Hepatocyte (in vitro differentiated cells): ENCODE results near the gene PEAR1.

ENCODE experiments used
- EZH2 ChIP-seq: fragments of 200-600 bp; sonication (generic); IDR thresholded peaks from 2 replicates; pipeline ENCODE4 v1.6.1; 2016; ENCODE audit warnings: antibody characterized with exemption, mild to moderate bottlenecking, borderline replicate concordance
- TF ChIP-seq, protein P1 (sequence below): fragments of 200-600 bp; sonication (generic); IDR thresholded peaks from 2 replicates; pipeline ENCODE4 v1.5.1; 2016; ENCODE audit warnings: antibody characterized with exemption, mild to moderate bottlenecking; ENCODE audit not compliant: poor library complexity

DNA sequence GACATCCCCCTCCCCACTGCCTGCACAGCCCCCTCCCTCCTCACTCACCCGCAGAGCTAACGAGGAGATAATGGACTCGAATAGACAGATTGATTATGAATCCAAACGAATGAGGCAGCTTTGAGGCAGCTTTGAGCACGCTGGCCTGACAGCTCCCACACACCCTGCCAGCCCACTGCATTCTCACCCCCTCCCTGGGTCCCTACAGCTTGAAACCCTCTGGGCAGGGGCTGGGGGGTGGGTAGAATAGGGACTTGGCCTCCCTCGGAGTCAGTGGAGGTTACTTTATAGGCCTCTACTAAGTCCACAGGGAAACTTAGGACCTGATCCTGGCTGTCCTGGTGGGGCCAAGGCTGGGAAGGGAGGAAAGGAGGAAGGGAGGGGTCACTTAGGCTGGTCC lies 30.9 kb upstream of the PEAR1 start:
- TF ChIP-seq, protein P1, sequence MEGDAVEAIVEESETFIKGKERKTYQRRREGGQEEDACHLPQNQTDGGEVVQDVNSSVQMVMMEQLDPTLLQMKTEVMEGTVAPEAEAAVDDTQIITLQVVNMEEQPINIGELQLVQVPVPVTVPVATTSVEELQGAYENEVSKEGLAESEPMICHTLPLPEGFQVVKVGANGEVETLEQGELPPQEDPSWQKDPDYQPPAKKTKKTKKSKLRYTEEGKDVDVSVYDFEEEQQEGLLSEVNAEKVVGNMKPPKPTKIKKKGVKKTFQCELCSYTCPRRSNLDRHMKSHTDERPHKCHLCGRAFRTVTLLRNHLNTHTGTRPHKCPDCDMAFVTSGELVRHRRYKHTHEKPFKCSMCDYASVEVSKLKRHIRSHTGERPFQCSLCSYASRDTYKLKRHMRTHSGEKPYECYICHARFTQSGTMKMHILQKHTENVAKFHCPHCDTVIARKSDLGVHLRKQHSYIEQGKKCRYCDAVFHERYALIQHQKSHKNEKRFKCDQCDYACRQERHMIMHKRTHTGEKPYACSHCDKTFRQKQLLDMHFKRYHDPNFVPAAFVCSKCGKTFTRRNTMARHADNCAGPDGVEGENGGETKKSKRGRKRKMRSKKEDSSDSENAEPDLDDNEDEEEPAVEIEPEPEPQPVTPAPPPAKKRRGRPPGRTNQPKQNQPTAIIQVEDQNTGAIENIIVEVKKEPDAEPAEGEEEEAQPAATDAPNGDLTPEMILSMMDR, result no peak
- no peak for TF ChIP-seq EZH2
